K562 (cell line): ENCODE data around the gene ZC3H7B. TPM values are rescaled to one million over a fixed set of nuclear protein-coding genes. Genes with fewer than 3 reads are reported as not detected.

Source experiments
- MGA ChIP-seq: fragments of 450-650 bp; IDR thresholded peaks from 2 replicates; pipeline ENCODE4 v1.6.1; 2016; ENCODE audit warnings: mild to moderate bottlenecking, moderate library complexity
- MIER1 ChIP-seq: fragments of 450-650 bp; IDR thresholded peaks from 2 replicates; pipeline ENCODE4 v1.6.1; 2016; ENCODE audit warnings: antibody characterized with exemption, mild to moderate bottlenecking, low read depth
- PKNOX1 ChIP-seq: fragments of 450-650 bp; IDR thresholded peaks from 2 replicates; pipeline ENCODE4 v1.6.1; 2016
- RBM17 ChIP-seq: fragments of 200-400 bp; formaldehyde crosslinking; IDR thresholded peaks from 2 replicates; pipeline ENCODE4 v1.6.1; 2017; ENCODE audit warnings: low read depth, mild to moderate bottlenecking, low read length, borderline replicate concordance
- RNF2 ChIP-seq: sonication (generic); IDR thresholded peaks from 2 replicates; pipeline ENCODE4 v1.6.1; 2016
- RREB1 ChIP-seq: fragments of 250-450 bp; sonication (Bioruptor Pico); IDR thresholded peaks from 2 replicates; pipeline ENCODE4 v1.4.0; 2020
- SMARCA5 ChIP-seq: fragments of 450-650 bp; IDR thresholded peaks from 2 replicates; pipeline ENCODE4 v1.6.1; 2016
- ZFP30 ChIP-seq: fragments of 250-450 bp; sonication (Bioruptor Pico); IDR thresholded peaks from 2 replicates; pipeline ENCODE4 v1.8.0; 2022; ENCODE audit warnings: moderate library complexity, mild to moderate bottlenecking, inconsistent platforms, borderline replicate concordance
- polyA plus RNA-seq, 8 experiments: library from polyadenylated mRNA; depleted of rRNA in 4 of 8; stranded (reverse) in 5 of 8; unstranded in 3 of 8; fragments of >200 nt; fragmentation: Nextera tagmentation in 2 of 8; fragmentation: Illumina TruSeq in 1 of 8; extraction: Ambion mirVana in 2 of 8; extraction: Trizol in 1 of 8; gene quantifications; 2 replicates each; pipeline versions ENCODE4 v1.2.1 to v1.2.3, GENCODE V29; 2011 to 2014; ENCODE audit warnings: inconsistent platforms in 1 of 8, missing spikeins in 1 of 8
- total RNA-seq, 7 experiments: library from RNA; depleted of rRNA in 6 of 7; stranded (reverse); fragments of >200 nt in 6 of 7; fragmentation: Illumina TruSeq in 2 of 7; extraction: Trizol in 2 of 7; gene quantifications; 2 replicates each; pipeline versions ENCODE4 v1.2.1 to v1.2.3, GENCODE V29; 2011 to 2021; ENCODE audit warnings: low replicate concordance in 1 of 7

Gene ZC3H7B
- total and polyA plus RNA-seq, 9 of the 15 experiments (the other 6 are each of a cell fraction or from before 2014, with no cell fraction given) = 0.07 to 49.8 (median 26.8) TPM

GRCh38 chr22:41301085-41302020 is at the start of gene ZC3H7B (continued):
- TF ChIP-seq ZFP30 (no peak), SMARCA5 (no peak), MIER1 (no peak), MGA (no peak), RBM17 (no peak), PKNOX1 (no peak), RNF2 (peak; percentile 31; the same call in 1 of the 2 replicates), RREB1 (CRISPR knock-in tag) (no peak)
